ENCODE measurements around the gene PEX13. TPM values are rescaled to one million over a fixed set of nuclear protein-coding genes. Genes with fewer than 3 reads are reported as not detected.
"Not testable (repeated sequence)": the region's sequence is repeated elsewhere in the genome, so short reads cannot be mapped to it uniquely, and the experiment has no call there.

The PEX13 gene
- polyA plus RNA-seq, 1 donor (not counting 4 experiments of a cell fraction or from before 2014, with no cell fraction given) = 35.9 TPM

GRCh38 chr2:61023670-61024069 lies 6.2 kb downstream of the PEX13 start:
- Histone ChIP-seq H3K4me1 (ENCODE audit: control insufficient read depth, extremely low read depth, insufficient read depth, low read length) (no peaks in the 10 kb centered on the region), H3K27me3 (ENCODE audit: control insufficient read depth, extremely low read depth, insufficient read depth, low read length) (no peaks in the 10 kb centered on the region), H3K4me3 (ENCODE audit: control insufficient read depth in 2 of 3, extremely low read depth in 1 of 3, insufficient read depth in 2 of 3, low read depth in 1 of 3, low read length in 3 of 3) (no peak overlapping the region), H3K36me3 (ENCODE audit: control insufficient read depth in 2 of 2, extremely low read depth in 1 of 2, insufficient read depth in 2 of 2, low read length in 2 of 2) (peaks cover 4 to 5% of the 10 kb centered on the region in 2 experiments), H3K27ac (ENCODE audit: control insufficient read depth, insufficient read depth, low read length) (no peak overlapping the region), H3K9ac (ENCODE audit: control insufficient read depth, extremely low read depth, insufficient read depth, low read length) (no peak overlapping the region), H3K9me3 (ENCODE audit: control insufficient read depth, low read depth, low read length) (no peaks in the 10 kb centered on the region), H3K79me2 (ENCODE audit: control insufficient read depth, insufficient read depth, low read length) (peaks cover 60% of the 10 kb centered on the region), H3K9me1 (ENCODE audit: control insufficient read depth, extremely low read depth, insufficient read depth, low read length) (no peaks in the 10 kb centered on the region), H2AFZ (ENCODE audit: control insufficient read depth, low read length) (no peak overlapping the region), H4K20me1 (ENCODE audit: control insufficient read depth, extremely low read depth, insufficient read depth, low read length) (no peaks in the 10 kb centered on the region), H3K4me2 (ENCODE audit: control insufficient read depth, extremely low read depth, insufficient read depth, low read depth, low read length) (no peak overlapping the region)
- DNase-seq (ENCODE audit: low read depth, low spot score) (no peak), FAIRE-seq (no peak)
- dilution Hi-C loops (cut with MboI; ENCODE audit: extremely low pct_ligation_motif_present, low sequenced_read_pairs) = no loop called here
- TF ChIP-seq CTCF (optimal IDR thresholded peaks at IDR 0.05 in 1 of 3, IDR thresholded peaks at IDR 0.05 in 1 of 3, conservative IDR thresholded peaks at IDR 0.05 in 1 of 3; ENCODE audit: extremely low read depth in 1 of 3, insufficient read depth in 2 of 3, low read length in 3 of 3) (no peak), EZH2 (IDR thresholded peaks at IDR 0.05; ENCODE audit: low read length) (no peak)

GRCh38 chr2:61029533-61029932 lies 12.0 kb downstream of the PEX13 start:
- Histone ChIP-seq H3K4me1 (ENCODE audit: control insufficient read depth, extremely low read depth, insufficient read depth, low read length) (no peaks in the 10 kb centered on the region), H2AFZ (ENCODE audit: control insufficient read depth, low read length) (no peak overlapping the region), H3K36me3 (ENCODE audit: control insufficient read depth in 2 of 2, extremely low read depth in 1 of 2, insufficient read depth in 2 of 2, low read length in 2 of 2) (peaks cover 9 to 14% of the 10 kb centered on the region in 2 experiments), H3K4me2 (ENCODE audit: control insufficient read depth, extremely low read depth, insufficient read depth, low read depth, low read length) (no peak overlapping the region), H3K27me3 (ENCODE audit: control insufficient read depth, extremely low read depth, insufficient read depth, low read length) (no peaks in the 10 kb centered on the region), H3K9ac (ENCODE audit: control insufficient read depth, extremely low read depth, insufficient read depth, low read length) (no peak overlapping the region), H3K79me2 (ENCODE audit: control insufficient read depth, insufficient read depth, low read length) (peaks cover 9% of the 10 kb centered on the region), H3K27ac (ENCODE audit: control insufficient read depth, insufficient read depth, low read length) (no peak overlapping the region), H4K20me1 (ENCODE audit: control insufficient read depth, extremely low read depth, insufficient read depth, low read length) (no peaks in the 10 kb centered on the region), H3K4me3 (ENCODE audit: control insufficient read depth in 2 of 3, extremely low read depth in 1 of 3, insufficient read depth in 2 of 3, low read depth in 1 of 3, low read length in 3 of 3) (no peak overlapping the region), H3K9me1 (ENCODE audit: control insufficient read depth, extremely low read depth, insufficient read depth, low read length) (no peaks in the 10 kb centered on the region), H3K9me3 (ENCODE audit: control insufficient read depth, low read depth, low read length) (no peaks in the 10 kb centered on the region)
- dilution Hi-C loops (cut with MboI; ENCODE audit: extremely low pct_ligation_motif_present, low sequenced_read_pairs) = no loop called here
- FAIRE-seq (no peak), DNase-seq (ENCODE audit: low read depth, low spot score) (no peak)
- TF ChIP-seq CTCF (optimal IDR thresholded peaks at IDR 0.05 in 1 of 3, IDR thresholded peaks at IDR 0.05 in 1 of 3, conservative IDR thresholded peaks at IDR 0.05 in 1 of 3; ENCODE audit: extremely low read depth in 1 of 3, insufficient read depth in 2 of 3, low read length in 3 of 3) (no peak), EZH2 (IDR thresholded peaks at IDR 0.05; ENCODE audit: low read length) (no peak)

- H3K4me1 ChIP-seq (ENCODE audit: control insufficient read depth, extremely low read depth, insufficient read depth, low read length); H3K79me2 ChIP-seq (ENCODE audit: control insufficient read depth, insufficient read depth, low read length); H3K9me3 ChIP-seq (ENCODE audit: control insufficient read depth, low read depth, low read length); H3K27ac ChIP-seq (ENCODE audit: control insufficient read depth, insufficient read depth, low read length); H4K20me1 ChIP-seq (ENCODE audit: control insufficient read depth, extremely low read depth, insufficient read depth, low read length); H3K9ac ChIP-seq (ENCODE audit: control insufficient read depth, extremely low read depth, insufficient read depth, low read length); H3K27me3 ChIP-seq (ENCODE audit: control insufficient read depth, extremely low read depth, insufficient read depth, low read length); FAIRE-seq; H3K4me2 ChIP-seq (ENCODE audit: control insufficient read depth, extremely low read depth, insufficient read depth, low read depth, low read length); dilution Hi-C loops (cut with MboI; ENCODE audit: extremely low pct_ligation_motif_present, low sequenced_read_pairs); H3K9me1 ChIP-seq (ENCODE audit: control insufficient read depth, extremely low read depth, insufficient read depth, low read length); H2AFZ ChIP-seq (ENCODE audit: control insufficient read depth, low read length); H3K4me3 ChIP-seq (ENCODE audit: control insufficient read depth in 2 of 3, extremely low read depth in 1 of 3, insufficient read depth in 2 of 3, low read depth in 1 of 3, low read length in 3 of 3); DNase-seq (ENCODE audit: low read depth, low spot score): not testable (repeated sequence)
- peaks cover 10 to 14% of the 10 kb centered on the region in 2 experiments for H3K36me3 ChIP-seq (ENCODE audit: control insufficient read depth in 2 of 2, extremely low read depth in 1 of 2, insufficient read depth in 2 of 2, low read length in 2 of 2)
These were observed 17.1 kb downstream of the PEX13 start for GRCh38 chr2:61034592-61034991.

GRCh38 chr2:61036643-61037042 lies 19.1 kb downstream of the PEX13 start:
- FAIRE-seq; H3K4me2 ChIP-seq (ENCODE audit: control insufficient read depth, extremely low read depth, insufficient read depth, low read depth, low read length); H3K4me3 ChIP-seq (ENCODE audit: control insufficient read depth in 2 of 3, extremely low read depth in 1 of 3, insufficient read depth in 2 of 3, low read depth in 1 of 3, low read length in 3 of 3); H3K27me3 ChIP-seq (ENCODE audit: control insufficient read depth, extremely low read depth, insufficient read depth, low read length); H3K9me1 ChIP-seq (ENCODE audit: control insufficient read depth, extremely low read depth, insufficient read depth, low read length); H3K27ac ChIP-seq (ENCODE audit: control insufficient read depth, insufficient read depth, low read length); H3K9me3 ChIP-seq (ENCODE audit: control insufficient read depth, low read depth, low read length); H3K79me2 ChIP-seq (ENCODE audit: control insufficient read depth, insufficient read depth, low read length); dilution Hi-C loops (cut with MboI; ENCODE audit: extremely low pct_ligation_motif_present, low sequenced_read_pairs); DNase-seq (ENCODE audit: low read depth, low spot score); H2AFZ ChIP-seq (ENCODE audit: control insufficient read depth, low read length); H4K20me1 ChIP-seq (ENCODE audit: control insufficient read depth, extremely low read depth, insufficient read depth, low read length); H3K9ac ChIP-seq (ENCODE audit: control insufficient read depth, extremely low read depth, insufficient read depth, low read length); H3K36me3 ChIP-seq (ENCODE audit: control insufficient read depth in 2 of 2, extremely low read depth in 1 of 2, insufficient read depth in 2 of 2, low read length in 2 of 2); H3K4me1 ChIP-seq (ENCODE audit: control insufficient read depth, extremely low read depth, insufficient read depth, low read length): not testable (repeated sequence)

All from keratinocyte (primary cell).